Muscle of leg (tissue), 11 donors: Measurements from ENCODE around the gene CD34. TPM values are rescaled to one million over a fixed set of nuclear protein-coding genes. Genes with fewer than 3 reads are reported as not detected.
"Not testable (repeated sequence)": the region's sequence is repeated elsewhere in the genome, so short reads cannot be mapped to it uniquely, and the experiment has no call there.

ENCODE experiments used
- DNase-seq: peaks from one replicate; pipeline ENCODE4 v3.0.0; 2013
- H3K27ac ChIP-seq: one replicate; pipeline ENCODE4 v1.5.1; 2013; ENCODE audit warnings: mild to moderate bottlenecking, low read length, control low read depth
- H3K27me3 ChIP-seq: one replicate; pipeline ENCODE4 v1.6.1; 2013; ENCODE audit warnings: low read length; ENCODE audit not compliant: control insufficient read depth, insufficient read depth
- H3K36me3 ChIP-seq: one replicate; pipeline ENCODE4 v1.6.1; 2013; ENCODE audit warnings: low read length; ENCODE audit not compliant: control insufficient read depth, insufficient read depth
- H3K4me1 ChIP-seq: one replicate; pipeline ENCODE4 v1.6.1; 2013; ENCODE audit warnings: low read length; ENCODE audit not compliant: control insufficient read depth, insufficient read depth
- H3K4me3 ChIP-seq: one replicate; pipeline ENCODE4 v1.5.1; 2013; ENCODE audit warnings: low read length, control low read depth
- H3K9me3 ChIP-seq: replicated peaks from 2 replicates; pipeline ENCODE4 v1.6.1; 2013; ENCODE audit warnings: low read depth, low read length; ENCODE audit not compliant: control insufficient read depth
- WGBS: methylation state at CpG from one replicate; pipeline ENCODE4 v1.1.5; 2013; ENCODE audit warnings: missing lambda C conversion rate; ENCODE audit not compliant: insufficient coverage; 5-methylcytosine and 5-hydroxymethylcytosine counted together
- polyA plus RNA-seq, 8 donors: library from polyadenylated mRNA; unstranded; fragments of 120-200 nt; gene quantifications; one replicate each; pipeline versions ENCODE4 v1.2.1 to v1.2.3, GENCODE V29; 2013; ENCODE audit warnings: inconsistent platforms in 1 of 8, low replicate concordance in 1 of 8; ENCODE audit not compliant: insufficient read length in 8 of 8, insufficient read depth in 1 of 8
- total RNA-seq: library from RNA; stranded (reverse); fragments of 120-200 nt; gene quantifications from one replicate; pipeline ENCODE4 v1.2.4, GENCODE V29; 2013

The CD34 gene
- total and polyA plus RNA-seq, 9 donors = 62.2 to 204 (median 158) TPM

DNA sequence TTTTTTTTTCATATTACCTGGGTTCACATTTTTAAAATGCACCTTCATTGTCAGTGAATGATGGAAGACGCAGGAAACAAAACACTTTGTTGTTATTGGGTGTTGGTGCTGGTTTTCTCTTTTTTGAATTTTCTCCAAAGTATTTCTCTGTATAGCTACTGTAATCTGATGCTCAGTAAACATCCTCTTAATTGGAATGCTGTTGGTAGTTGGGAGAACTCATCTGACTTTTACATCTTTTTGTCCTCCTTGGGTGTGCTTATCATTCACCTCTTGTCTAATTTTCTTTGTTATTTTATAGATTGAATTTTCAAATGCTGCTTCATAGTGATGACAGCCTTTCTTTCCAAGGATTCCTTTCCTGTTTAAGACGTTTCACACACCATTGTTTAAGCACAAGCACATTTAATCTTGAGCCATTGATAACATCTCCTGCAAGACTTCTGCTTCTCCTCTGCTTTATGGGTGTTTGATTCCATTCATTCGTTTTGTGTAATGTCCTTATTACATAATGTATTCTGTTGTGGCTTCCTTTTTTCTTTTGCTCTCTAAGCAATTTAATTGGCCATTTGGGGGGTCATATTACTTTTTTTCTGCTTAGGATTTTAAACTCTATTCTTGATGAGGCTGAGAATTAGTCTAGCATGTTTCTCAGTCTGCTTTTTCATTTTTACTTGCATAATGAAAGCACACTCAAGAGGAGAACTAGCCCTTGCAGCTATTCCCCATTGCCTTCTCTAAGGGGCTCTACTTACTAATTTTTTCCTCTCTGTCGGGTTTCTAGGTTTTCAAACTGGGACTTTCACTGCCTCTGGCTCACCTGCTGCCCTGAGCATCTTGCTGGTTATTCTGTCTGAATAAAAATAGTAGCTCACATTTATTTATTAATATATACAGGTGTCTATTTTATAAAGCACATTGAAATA is 42.0 kb upstream of the CD34 start:
- WGBS = no CpG with 5 or more reads among the region's 4 CpGs
- Histone ChIP-seq H3K4me1 (no peaks in the 10 kb centered on the region), H3K9me3 (no peaks in the 10 kb centered on the region), H3K4me3 (no peak overlapping the region), H3K27me3 (peaks cover 2% of the 10 kb centered on the region), H3K36me3 (no peaks in the 10 kb centered on the region), H3K27ac (no peak overlapping the region)
- DNase-seq = no peak

DNA sequence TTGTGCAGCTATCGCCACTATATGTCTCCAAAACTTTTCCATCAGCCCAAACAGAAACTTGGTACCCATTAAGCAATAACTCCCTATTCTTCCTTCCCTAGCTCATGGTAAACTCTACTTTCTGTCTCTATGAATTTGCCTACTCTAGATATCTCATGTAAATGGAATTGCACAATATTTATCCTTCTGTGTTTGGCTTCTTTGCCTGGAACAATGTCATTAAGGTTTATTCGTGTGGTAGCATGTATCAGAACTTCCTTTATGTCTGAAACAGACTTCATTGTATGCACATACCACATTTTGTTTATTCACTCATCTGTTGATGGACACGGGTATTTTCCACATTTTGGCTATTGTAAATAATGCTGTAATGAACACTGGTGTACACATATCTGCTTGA is 40.7 kb upstream of the CD34 start:
- 80% methylated on average over 1 of the region's 3 CpGs for WGBS

DNA sequence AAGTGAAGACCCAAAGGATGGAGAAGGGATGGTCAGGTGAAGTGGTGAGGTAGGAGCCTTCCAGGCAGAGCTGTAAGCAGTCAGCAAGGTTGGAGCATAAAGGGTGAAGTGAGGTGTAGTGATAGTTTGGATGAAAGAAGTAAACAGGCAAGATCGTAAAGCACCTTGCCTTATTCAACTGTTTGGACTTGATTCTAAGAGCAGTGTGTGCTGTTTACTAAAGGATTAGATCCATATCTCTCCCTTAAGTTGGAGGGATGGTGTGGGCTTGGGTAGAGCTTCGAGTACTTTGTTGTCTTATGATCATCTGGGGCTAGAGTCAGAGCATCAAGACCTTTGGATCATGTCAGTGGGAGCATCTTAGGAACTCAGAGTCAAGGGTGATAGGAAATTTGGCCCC is 39.8 kb upstream of the CD34 start:
- Histone ChIP-seq H3K9me3 (no peaks in the 10 kb centered on the region), H3K4me1 (no peaks in the 10 kb centered on the region), H3K27me3 (no peaks in the 10 kb centered on the region), H3K36me3 (no peaks in the 10 kb centered on the region), H3K27ac (no peak overlapping the region), H3K4me3 (no peak overlapping the region)
- 80% methylated on average over 1 of the region's 2 CpGs for WGBS
- DNase-seq = no peak

More for the DNA sequence above, 40.7 kb upstream of the CD34 start:
- Histone ChIP-seq H3K36me3 (no peaks in the 10 kb centered on the region), H3K4me1 (no peaks in the 10 kb centered on the region), H3K4me3 (no peak overlapping the region), H3K27me3 (no peaks in the 10 kb centered on the region), H3K27ac (no peak overlapping the region), H3K9me3 (no peaks in the 10 kb centered on the region)
- no peak for DNase-seq

DNA sequence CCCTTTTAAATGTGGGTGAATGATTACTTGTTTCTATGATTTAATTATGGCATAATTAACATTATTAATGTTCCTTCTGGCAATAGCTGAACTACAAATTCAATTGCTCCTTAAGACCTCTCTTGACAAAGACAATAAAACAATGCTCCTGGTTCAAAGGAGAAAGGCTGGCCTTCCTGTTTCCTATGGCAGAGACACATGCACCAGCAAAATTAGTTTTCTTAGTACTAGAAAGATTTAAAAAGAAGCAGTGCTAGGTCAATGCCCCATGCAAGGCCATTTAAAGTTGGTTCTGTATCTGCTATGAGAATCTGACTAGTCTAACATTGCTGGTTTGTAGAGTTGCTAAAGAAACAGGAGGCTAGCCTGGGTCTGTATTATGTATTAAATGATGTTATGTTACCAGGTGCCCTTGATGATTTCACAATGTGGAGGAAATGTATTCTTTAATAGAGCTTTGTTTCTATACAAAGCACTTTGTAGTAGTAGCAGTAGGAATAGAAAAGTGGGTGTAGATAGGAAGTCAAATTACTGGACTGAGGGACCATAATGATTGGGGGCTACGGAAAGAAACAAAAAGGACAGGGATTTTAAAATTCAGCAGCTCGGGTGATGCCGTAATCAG is 38.8 kb upstream of the CD34 start:
- Histone ChIP-seq H3K27me3 (no peaks in the 10 kb centered on the region), H3K9me3 (no peaks in the 10 kb centered on the region), H3K36me3 (no peaks in the 10 kb centered on the region), H3K27ac (peak overlapping the region; percentile 56), H3K4me3 (no peak overlapping the region), H3K4me1 (no peaks in the 10 kb centered on the region)
- 67% methylated on average over 1 of the region's 3 CpGs for WGBS
- DNase-seq = peak; percentile 47

DNA sequence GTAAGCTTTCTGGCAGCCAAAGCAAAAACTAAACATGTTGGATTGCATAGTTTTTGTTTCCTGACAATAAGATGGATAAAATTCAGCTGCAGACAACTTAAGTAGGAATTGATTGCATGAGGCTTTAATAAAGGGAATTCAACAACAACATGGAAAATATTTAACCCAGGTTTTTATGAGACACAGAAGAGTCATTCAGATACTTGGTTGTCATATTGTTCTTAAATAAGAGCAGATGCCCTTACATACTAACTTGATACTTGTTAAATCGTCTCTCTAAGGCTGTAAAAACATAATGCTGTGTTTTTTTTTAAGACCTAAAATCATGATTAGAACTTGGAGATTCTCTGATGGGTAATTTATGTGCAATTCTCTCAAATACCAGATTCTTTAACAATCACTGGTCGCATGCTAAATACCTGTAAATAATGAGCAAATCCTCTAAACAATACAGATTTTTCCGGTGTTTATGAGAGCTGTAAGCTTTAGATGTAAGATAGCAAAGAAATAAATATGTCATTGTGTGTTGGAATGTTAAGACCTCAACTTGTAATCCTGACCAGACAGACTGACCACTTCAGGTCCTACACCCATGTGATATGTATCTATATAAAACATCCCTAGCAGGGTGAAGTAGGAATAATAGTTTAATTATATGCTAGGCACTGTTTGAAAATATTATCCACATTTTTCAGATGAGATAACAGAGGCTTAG is 37.8 kb upstream of the CD34 start:
- Histone ChIP-seq H3K4me3 (no peak overlapping the region), H3K36me3 (no peaks in the 10 kb centered on the region), H3K9me3 (no peaks in the 10 kb centered on the region), H3K4me1 (no peaks in the 10 kb centered on the region), H3K27ac (peak overlapping the region; percentile 43), H3K27me3 (no peaks in the 10 kb centered on the region)
- peak; percentile 81 for DNase-seq
- no CpG with 5 or more reads among the region's 3 CpGs for whole genome bisulfite sequencing

DNA sequence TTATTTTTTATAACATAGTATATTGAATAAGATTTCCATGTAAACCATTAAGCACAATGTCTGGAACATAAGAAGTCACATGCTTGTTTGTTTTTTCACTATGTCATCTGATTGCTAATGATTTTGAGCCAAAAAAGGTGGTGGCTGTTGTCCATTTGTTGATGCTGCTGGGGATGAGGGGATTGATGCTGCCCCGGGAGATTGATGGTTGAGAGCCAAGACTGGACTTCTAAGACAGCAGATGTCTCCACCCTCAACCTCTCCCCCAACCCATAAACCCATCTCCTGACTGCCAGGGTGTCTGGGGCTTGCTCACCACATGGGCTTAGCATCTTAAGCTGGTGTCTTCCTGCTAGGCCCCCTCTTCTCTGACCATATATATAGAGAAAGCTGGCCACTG is 35.8 kb upstream of the CD34 start:
- H3K27me3 ChIP-seq = no peaks in the 10 kb centered on the region
- no CpG with 5 or more reads among the region's 1 CpG for WGBS

DNA sequence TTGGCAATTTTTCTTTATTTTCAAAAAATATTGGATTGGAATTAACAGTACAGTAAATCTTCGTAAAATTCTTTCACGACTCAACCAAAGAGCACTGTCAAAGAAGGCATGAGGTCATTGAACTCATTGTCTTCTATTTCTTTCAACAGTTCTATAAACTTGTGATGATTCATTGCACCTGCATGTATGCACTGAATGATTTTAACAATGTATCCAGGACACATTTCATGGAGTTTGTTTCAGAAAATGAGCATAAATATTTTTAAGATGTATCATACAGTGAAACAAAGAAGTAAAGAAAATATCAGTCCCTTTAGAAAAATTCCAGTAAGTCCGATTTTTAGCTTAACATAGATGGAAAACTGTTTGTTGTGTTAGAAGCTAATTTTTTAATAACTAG is 33.6 kb upstream of the CD34 start:
- Histone ChIP-seq H3K27ac (no peak overlapping the region), H3K27me3 (no peaks in the 10 kb centered on the region), H3K4me3 (no peak overlapping the region), H3K9me3 (no peaks in the 10 kb centered on the region), H3K36me3 (no peaks in the 10 kb centered on the region), H3K4me1 (no peaks in the 10 kb centered on the region)
- WGBS = no CpG with 5 or more reads among the region's 3 CpGs
- DNase-seq = peak; percentile 64

More for the DNA sequence above, 35.8 kb upstream of the CD34 start:
- H3K4me3 ChIP-seq = no peak overlapping the region
- peak; percentile 79 for DNase-seq
- H3K9me3 ChIP-seq = no peaks in the 10 kb centered on the region
- H3K27ac ChIP-seq = peak overlapping the region; percentile 69
- H3K36me3 ChIP-seq = no peaks in the 10 kb centered on the region
- no peaks in the 10 kb centered on the region for H3K4me1 ChIP-seq

DNA sequence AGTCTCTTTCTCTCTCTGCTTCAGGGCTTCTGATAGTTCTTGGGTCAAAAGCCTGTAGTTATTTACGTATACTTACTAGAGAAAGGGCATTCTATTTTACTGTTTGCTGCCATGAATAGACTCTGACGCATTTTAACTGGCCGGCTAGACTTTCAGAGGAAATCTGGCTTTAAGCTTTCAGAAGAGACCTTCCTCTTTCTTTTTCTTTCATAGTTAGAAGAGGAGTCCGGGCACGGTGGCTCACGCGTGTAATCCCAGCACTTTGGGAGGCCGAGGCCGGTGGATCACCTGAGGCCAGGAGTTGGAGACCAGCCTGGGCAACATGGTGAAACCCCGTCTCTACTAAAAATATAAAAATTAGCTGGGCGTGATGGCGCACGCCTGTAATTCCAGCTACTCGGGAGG is 31.4 kb upstream of the CD34 start:
- not testable (repeated sequence) for H3K9me3 ChIP-seq, H3K4me1 ChIP-seq, H3K4me3 ChIP-seq, H3K27me3 ChIP-seq, H3K36me3 ChIP-seq
- DNase-seq = peak; percentile 72
- WGBS = 77% methylated on average over 4 of the region's 14 CpGs
- H3K27ac ChIP-seq = peak overlapping the region; percentile 78

DNA sequence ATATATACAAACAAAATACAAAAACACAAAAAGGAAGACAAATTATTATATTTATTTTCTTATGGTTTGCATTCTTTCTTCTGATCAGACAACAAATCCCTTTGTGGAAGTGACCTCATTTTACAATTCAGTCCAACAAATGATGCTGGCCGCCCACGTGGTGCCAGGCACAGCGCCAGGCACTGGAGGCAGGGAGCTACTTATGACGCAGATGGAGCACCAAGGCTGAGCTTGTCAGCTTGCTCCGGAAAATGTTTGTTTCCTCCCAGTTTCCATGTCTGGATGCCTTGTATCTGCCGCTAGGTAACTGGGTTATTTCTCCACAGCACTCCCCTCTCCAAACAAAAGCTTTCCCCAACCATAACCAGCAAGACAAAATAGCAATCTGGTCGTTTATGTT is 30.7 kb upstream of the CD34 start:
- 43% methylated on average over 4 of the region's 7 CpGs for WGBS
- H3K27me3 ChIP-seq = no peaks in the 10 kb centered on the region
- H3K4me3 ChIP-seq = no peak overlapping the region
- H3K9me3 ChIP-seq = no peaks in the 10 kb centered on the region
- H3K27ac ChIP-seq = peak overlapping the region; percentile 78
- peak; percentile 95 for DNase-seq
- no peaks in the 10 kb centered on the region for H3K4me1 ChIP-seq
- no peaks in the 10 kb centered on the region for H3K36me3 ChIP-seq

DNA sequence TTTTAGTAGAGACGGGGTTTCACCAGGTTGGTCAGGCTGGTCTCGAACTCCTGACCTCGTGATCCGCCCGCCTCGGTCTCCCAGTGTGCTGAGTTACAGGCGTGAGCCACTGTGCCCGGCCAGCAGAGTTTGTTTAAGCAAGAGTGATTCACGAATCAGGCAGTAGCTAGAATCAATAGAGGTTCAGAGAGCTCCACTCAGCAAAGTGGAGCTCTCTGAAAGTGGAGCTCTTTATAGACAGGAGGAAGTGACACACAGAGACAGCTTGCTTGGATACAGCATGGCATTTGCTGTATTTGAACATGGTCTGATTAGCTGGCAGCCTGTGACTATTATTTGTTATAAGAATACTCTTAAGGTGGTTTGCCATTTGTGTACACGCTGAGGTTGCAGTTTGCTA is 27.1 kb upstream of the CD34 start:
- DNase-seq = no peak
- 90% methylated on average over 9 of the region's 10 CpGs for WGBS
- Histone ChIP-seq H3K27me3 (no peaks in the 10 kb centered on the region), H3K4me1 (no peaks in the 10 kb centered on the region), H3K4me3 (no peak overlapping the region), H3K27ac (no peak overlapping the region), H3K9me3 (peaks cover 3% of the 10 kb centered on the region), H3K36me3 (no peaks in the 10 kb centered on the region)
